ENCODE results near the gene CYTH2.

Gene CYTH2

GRCh38 chr19:48461982-48462655 lies 7.0 kb upstream of the CYTH2 start:
- H3K9me3 Mint-ChIP-seq = no peaks in the 10 kb centered on the region
- peaks cover 4% of the 10 kb centered on the region for H3K36me3 Mint-ChIP-seq (ENCODE audit: low read depth)
- no peak overlapping the region for H3K27ac Mint-ChIP-seq
- no peak overlapping the region for H3K4me3 Mint-ChIP-seq
- peaks cover 2% of the 10 kb centered on the region for H3K4me1 Mint-ChIP-seq (ENCODE audit: low read depth)
- no peaks in the 10 kb centered on the region for H3K27me3 Mint-ChIP-seq (ENCODE audit: low read depth)
- DNase-seq (ENCODE audit: low spot score) = no peak

- H3K4me3 Mint-ChIP-seq = no peak overlapping the region
- H3K27ac Mint-ChIP-seq = no peak overlapping the region
- no peak for DNase-seq (ENCODE audit: low spot score)
Observed at GRCh38 chr19:48465215-48465614, 4.0 kb upstream of the CYTH2 start.

GRCh38 chr19:48466561-48467325 lies 2.4 kb upstream of the CYTH2 start:
- Mint-ChIP-seq H3K36me3 (ENCODE audit: low read depth) (peaks cover 5% of the 10 kb centered on the region), H3K27me3 (ENCODE audit: low read depth) (no peaks in the 10 kb centered on the region), H3K9me3 (no peaks in the 10 kb centered on the region), H3K27ac (no peak overlapping the region), H3K4me3 (no peak overlapping the region), H3K4me1 (ENCODE audit: low read depth) (peaks cover 9% of the 10 kb centered on the region)
- DNase-seq (ENCODE audit: low spot score) = no peak

More at GRCh38 chr19:48465215-48465614, 4.0 kb upstream of the CYTH2 start:
- Mint-ChIP-seq H3K9me3 (no peaks in the 10 kb centered on the region), H3K4me1 (ENCODE audit: low read depth) (peaks cover 9% of the 10 kb centered on the region), H3K27me3 (ENCODE audit: low read depth) (no peaks in the 10 kb centered on the region), H3K36me3 (ENCODE audit: low read depth) (no peaks in the 10 kb centered on the region)

GRCh38 chr19:48468772-48469288 lies 339 bp upstream of the CYTH2 start:
- peak; percentile 100 for DNase-seq (ENCODE audit: low spot score)

GRCh38 chr19:48469934-48470680 lies 938 bp downstream of the CYTH2 start:
- H3K27ac Mint-ChIP-seq = peak overlapping the region; percentile 60
- H3K4me1 Mint-ChIP-seq (ENCODE audit: low read depth) = peaks cover 9% of the 10 kb centered on the region
- DNase-seq (ENCODE audit: low spot score) = no peak
- H3K9me3 Mint-ChIP-seq = no peaks in the 10 kb centered on the region
- no peaks in the 10 kb centered on the region for H3K27me3 Mint-ChIP-seq (ENCODE audit: low read depth)
- peaks cover 18% of the 10 kb centered on the region for H3K36me3 Mint-ChIP-seq (ENCODE audit: low read depth)
- H3K4me3 Mint-ChIP-seq = peak overlapping the region; percentile 79

More at GRCh38 chr19:48468772-48469288, 339 bp upstream of the CYTH2 start:
- Mint-ChIP-seq H3K36me3 (ENCODE audit: low read depth) (peaks cover 13% of the 10 kb centered on the region), H3K9me3 (no peaks in the 10 kb centered on the region), H3K27ac (peak overlapping the region; percentile 76), H3K4me3 (peak overlapping the region; percentile 79), H3K4me1 (ENCODE audit: low read depth) (peaks cover 10% of the 10 kb centered on the region), H3K27me3 (ENCODE audit: low read depth) (no peaks in the 10 kb centered on the region)

- Mint-ChIP-seq H3K4me1 (ENCODE audit: low read depth) (peaks cover 9% of the 10 kb centered on the region), H3K9me3 (no peaks in the 10 kb centered on the region), H3K27me3 (ENCODE audit: low read depth) (no peaks in the 10 kb centered on the region), H3K27ac (peak overlapping the region; percentile 32), H3K36me3 (ENCODE audit: low read depth) (peaks cover 24% of the 10 kb centered on the region), H3K4me3 (peak overlapping the region; percentile 23)
- no peak for DNase-seq (ENCODE audit: low spot score)
Observed at GRCh38 chr19:48470856-48471255, 1.7 kb downstream of the CYTH2 start.

GRCh38 chr19:48471836-48472235 lies 2.7 kb downstream of the CYTH2 start:
- Mint-ChIP-seq H3K4me1 (ENCODE audit: low read depth) (peaks cover 9% of the 10 kb centered on the region), H3K9me3 (no peaks in the 10 kb centered on the region), H3K4me3 (no peak overlapping the region), H3K36me3 (ENCODE audit: low read depth) (peaks cover 24% of the 10 kb centered on the region), H3K27ac (no peak overlapping the region), H3K27me3 (ENCODE audit: low read depth) (no peaks in the 10 kb centered on the region)
- DNase-seq (ENCODE audit: low spot score) = no peak

- H3K9me3 Mint-ChIP-seq = no peaks in the 10 kb centered on the region
- peaks cover 24% of the 10 kb centered on the region for H3K36me3 Mint-ChIP-seq (ENCODE audit: low read depth)
- H3K27me3 Mint-ChIP-seq (ENCODE audit: low read depth) = no peaks in the 10 kb centered on the region
- no peak overlapping the region for H3K27ac Mint-ChIP-seq
- DNase-seq (ENCODE audit: low spot score) = no peak
- H3K4me3 Mint-ChIP-seq = no peak overlapping the region
- peaks cover 4% of the 10 kb centered on the region for H3K4me1 Mint-ChIP-seq (ENCODE audit: low read depth)
Observed at GRCh38 chr19:48473161-48473966, 4.2 kb downstream of the CYTH2 start.

GRCh38 chr19:48474084-48474592 lies 5.0 kb downstream of the CYTH2 start:
- peak overlapping the region; percentile 28 for H3K27ac Mint-ChIP-seq
- no peaks in the 10 kb centered on the region for H3K9me3 Mint-ChIP-seq
- H3K4me3 Mint-ChIP-seq = no peak overlapping the region
- peaks cover 24% of the 10 kb centered on the region for H3K36me3 Mint-ChIP-seq (ENCODE audit: low read depth)
- no peak for DNase-seq (ENCODE audit: low spot score)
- H3K4me1 Mint-ChIP-seq (ENCODE audit: low read depth) = peaks cover 2% of the 10 kb centered on the region
- H3K27me3 Mint-ChIP-seq (ENCODE audit: low read depth) = no peaks in the 10 kb centered on the region

GRCh38 chr19:48475369-48476068 lies 6.3 kb downstream of the CYTH2 start:
- no peak overlapping the region for H3K4me3 Mint-ChIP-seq

GRCh38 chr19:48476176-48476575 lies 7.0 kb downstream of the CYTH2 start:
- no peaks in the 10 kb centered on the region for H3K27me3 Mint-ChIP-seq (ENCODE audit: low read depth)
- peaks cover 29% of the 10 kb centered on the region for H3K36me3 Mint-ChIP-seq (ENCODE audit: low read depth)

More at GRCh38 chr19:48475369-48476068, 6.3 kb downstream of the CYTH2 start:
- no peak overlapping the region for H3K27ac Mint-ChIP-seq
- H3K9me3 Mint-ChIP-seq = no peaks in the 10 kb centered on the region
- DNase-seq (ENCODE audit: low spot score) = no peak
- H3K36me3 Mint-ChIP-seq (ENCODE audit: low read depth) = peaks cover 30% of the 10 kb centered on the region
- H3K27me3 Mint-ChIP-seq (ENCODE audit: low read depth) = no peaks in the 10 kb centered on the region
- peaks cover 5% of the 10 kb centered on the region for H3K4me1 Mint-ChIP-seq (ENCODE audit: low read depth)

GRCh38 chr19:48477067-48477685 lies 8.0 kb downstream of the CYTH2 start:
- H3K27me3 Mint-ChIP-seq (ENCODE audit: low read depth) = no peaks in the 10 kb centered on the region
- no peak overlapping the region for H3K27ac Mint-ChIP-seq
- no peaks in the 10 kb centered on the region for H3K9me3 Mint-ChIP-seq
- H3K4me1 Mint-ChIP-seq (ENCODE audit: low read depth) = peaks cover 13% of the 10 kb centered on the region
- H3K36me3 Mint-ChIP-seq (ENCODE audit: low read depth) = peaks cover 25% of the 10 kb centered on the region
- no peak overlapping the region for H3K4me3 Mint-ChIP-seq
- DNase-seq (ENCODE audit: low spot score) = no peak

More at GRCh38 chr19:48476176-48476575, 7.0 kb downstream of the CYTH2 start:
- DNase-seq (ENCODE audit: low spot score) = no peak
- peaks cover 11% of the 10 kb centered on the region for H3K4me1 Mint-ChIP-seq (ENCODE audit: low read depth)
- no peaks in the 10 kb centered on the region for H3K9me3 Mint-ChIP-seq
- H3K27ac Mint-ChIP-seq = no peak overlapping the region
- no peak overlapping the region for H3K4me3 Mint-ChIP-seq

Data from T-helper 2 cell treated with Interferon-gamma antibody and Interleukin-4, amounts not matched to agents 5 μg/mL and 100 μg/mL, for 36 hours (primary cell).